Neural crest cell (in vitro differentiated cells): ENCODE data around the gene IRF3. TPM values are rescaled to one million over a fixed set of nuclear protein-coding genes. Genes with fewer than 3 reads are reported as not detected.
A peak's percentile ranks its signal among the peaks of the same experiment; 100 is the strongest.

Source experiments
- DNase-seq: peaks from one replicate; pipeline ENCODE4 v3.0.0; 2021; ENCODE audit warnings: low read depth, mixed read lengths, low spot score
- H3K27ac Mint-ChIP-seq: one replicate; pipeline ENCODE4 v1.8.0; 2021; ENCODE audit warnings: mild to moderate bottlenecking, mixed read lengths; ENCODE audit not compliant: unreplicated experiment
- H3K27me3 Mint-ChIP-seq: 2 replicates; pipeline ENCODE4 v1.8.0; 2021; ENCODE audit warnings: low read depth, mild to moderate bottlenecking, mixed read lengths
- H3K36me3 Mint-ChIP-seq: 2 replicates; pipeline ENCODE4 v1.8.0; 2021; ENCODE audit warnings: low read depth, mild to moderate bottlenecking, mixed read lengths
- H3K4me1 Mint-ChIP-seq: 2 replicates; pipeline ENCODE4 v1.8.0; 2021; ENCODE audit warnings: mixed read lengths
- H3K4me3 Mint-ChIP-seq: one replicate; pipeline ENCODE4 v1.8.0; 2021; ENCODE audit warnings: mild to moderate bottlenecking, mixed read lengths
- H3K9me3 Mint-ChIP-seq: 2 replicates; pipeline ENCODE4 v1.8.0; 2021; ENCODE audit warnings: mixed read lengths
- CTCF ChIP-seq: fragments of 200-600 bp; sonication (generic); conservative IDR thresholded peaks from 2 replicates; pipeline ENCODE4 v1.5.0; 2021; ENCODE audit warnings: antibody characterized with exemption, mild to moderate bottlenecking
- long read RNA-seq: library from polyadenylated mRNA; unstranded; transcript quantifications from one replicate; pipeline ENCODE4 v2.0.0, GENCODE V29; 2020
- total RNA-seq: library from RNA; stranded (reverse); gene quantifications from 2 replicates; pipeline ENCODE4 v1.2.1, GENCODE V29; 2021

IRF3 gene, protein sequence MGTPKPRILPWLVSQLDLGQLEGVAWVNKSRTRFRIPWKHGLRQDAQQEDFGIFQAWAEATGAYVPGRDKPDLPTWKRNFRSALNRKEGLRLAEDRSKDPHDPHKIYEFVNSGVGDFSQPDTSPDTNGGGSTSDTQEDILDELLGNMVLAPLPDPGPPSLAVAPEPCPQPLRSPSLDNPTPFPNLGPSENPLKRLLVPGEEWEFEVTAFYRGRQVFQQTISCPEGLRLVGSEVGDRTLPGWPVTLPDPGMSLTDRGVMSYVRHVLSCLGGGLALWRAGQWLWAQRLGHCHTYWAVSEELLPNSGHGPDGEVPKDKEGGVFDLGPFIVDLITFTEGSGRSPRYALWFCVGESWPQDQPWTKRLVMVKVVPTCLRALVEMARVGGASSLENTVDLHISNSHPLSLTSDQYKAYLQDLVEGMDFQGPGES
- 70.0 and 76.0 TPM in 2 replicates for total RNA-seq
- long read RNA-seq, transcript IRF3-203 (8 exons, 1,613 nt), result major isoform, 10 of 20 reads
- long read RNA-seq, partial matches to known transcripts, result 0 of 20 reads
- long read RNA-seq, other reads (novel, unspliced or antisense), result 9 of 20 reads

- H3K9me3 Mint-ChIP-seq, result no peaks in the 10 kb centered on the region
- H3K27me3 Mint-ChIP-seq, result peaks cover 10% of the 10 kb centered on the region
- DNase-seq, result peak; percentile 96
- H3K36me3 Mint-ChIP-seq, result peaks cover 5% of the 10 kb centered on the region
- peak within 1 kb of the TSS; percentile 98 for H3K4me3 Mint-ChIP-seq
- H3K4me1 Mint-ChIP-seq, result peaks cover 41% of the 10 kb centered on the region
- H3K27ac Mint-ChIP-seq, result peak within 1 kb of the TSS; percentile 97
- TF ChIP-seq CTCF, result no peak
These were observed at the start of gene IRF3, which contains the start of gene BCL2L12 for GRCh38 chr19:49665351-49666119. TSS of gene IRF3 (minus strand) at chr19:49665857. CDS start at chr19:49664838, 1,019 bp downstream. TSS of gene BCL2L12 (plus strand) at chr19:49665933. CDS start at chr19:49666693, 760 bp downstream.

GRCh38 chr19:49713236-49713845 is 47.7 kb upstream of the IRF3 start:
- no peak for DNase-seq
- peaks cover 3% of the 10 kb centered on the region for H3K9me3 Mint-ChIP-seq
- no peak overlapping the region for H3K4me3 Mint-ChIP-seq
- H3K27me3 Mint-ChIP-seq, result no peaks in the 10 kb centered on the region
- no peak overlapping the region for H3K27ac Mint-ChIP-seq
- H3K36me3 Mint-ChIP-seq, result peaks cover 18% of the 10 kb centered on the region
- H3K4me1 Mint-ChIP-seq, result peaks cover 6% of the 10 kb centered on the region
- no peak for TF ChIP-seq CTCF

DNA sequence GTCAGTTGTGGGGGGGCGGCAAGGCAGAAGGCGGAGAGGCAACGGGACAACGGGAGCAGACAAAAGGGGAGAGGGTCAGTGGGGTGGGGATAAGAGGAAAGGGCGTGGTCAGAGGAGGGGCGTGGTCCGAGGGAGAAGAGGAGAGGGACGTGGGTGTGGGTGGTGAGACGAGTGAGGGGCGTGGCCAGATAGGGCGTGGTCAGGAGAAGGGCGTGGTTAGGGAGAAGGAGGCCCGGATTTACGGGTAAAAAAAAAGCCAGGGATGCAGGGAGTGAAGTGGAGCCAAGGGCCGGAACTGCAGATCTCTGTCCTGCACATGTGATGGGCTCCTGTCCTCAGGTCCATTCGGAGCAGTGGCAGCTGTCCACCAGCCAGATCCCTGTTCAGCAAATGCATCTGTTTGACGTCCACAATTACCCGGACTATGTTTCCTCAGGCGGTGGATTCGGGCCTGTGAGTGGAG is 46.8 kb upstream of the IRF3 start:
- peaks cover 2% of the 10 kb centered on the region for H3K4me1 Mint-ChIP-seq
- H3K9me3 Mint-ChIP-seq, result peaks cover 1% of the 10 kb centered on the region
- peaks cover 18% of the 10 kb centered on the region for H3K36me3 Mint-ChIP-seq
- H3K4me3 Mint-ChIP-seq, result no peak overlapping the region
- no peaks in the 10 kb centered on the region for H3K27me3 Mint-ChIP-seq
- no peak for TF ChIP-seq CTCF
- no peak overlapping the region for H3K27ac Mint-ChIP-seq
- peak; percentile 28 for DNase-seq

DNA sequence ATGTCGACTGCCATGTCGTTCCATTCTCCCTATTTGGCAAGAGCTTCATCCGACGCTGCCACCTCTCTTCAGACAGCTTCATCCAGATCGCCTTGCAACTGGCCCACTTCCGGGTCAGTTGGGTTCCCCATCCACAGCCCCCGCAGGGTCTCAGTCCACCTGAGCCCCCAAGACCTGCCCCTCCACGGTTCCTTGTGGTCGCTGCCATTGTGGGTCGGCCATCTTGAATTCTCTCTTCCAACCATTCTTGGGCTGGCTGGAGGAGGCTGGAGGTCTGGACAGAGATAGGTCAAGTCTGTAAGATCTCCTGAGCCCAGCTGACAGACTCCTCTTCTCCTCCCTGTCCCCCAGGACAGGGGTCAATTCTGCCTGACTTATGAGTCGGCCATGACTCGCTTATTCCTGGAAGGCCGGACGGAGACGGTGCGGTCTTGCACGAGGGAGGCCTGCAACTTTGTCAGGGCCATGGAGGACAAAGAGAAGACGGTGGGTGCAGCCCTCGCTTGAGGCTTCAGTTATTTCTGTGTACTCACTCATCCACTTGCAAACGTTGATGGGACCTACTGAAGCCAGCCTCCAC is 44.8 kb upstream of the IRF3 start:
- Mint-ChIP-seq H3K9me3 (no peaks in the 10 kb centered on the region), H3K4me3 (no peak overlapping the region), H3K4me1 (no peaks in the 10 kb centered on the region), H3K27ac (no peak overlapping the region), H3K36me3 (peaks cover 18% of the 10 kb centered on the region), H3K27me3 (no peaks in the 10 kb centered on the region)
- no peak for TF ChIP-seq CTCF
- DNase-seq, result no peak

GRCh38 chr19:49705919-49706318 is 40.3 kb upstream of the IRF3 start:
- no peaks in the 10 kb centered on the region for H3K9me3 Mint-ChIP-seq
- H3K27me3 Mint-ChIP-seq, result no peaks in the 10 kb centered on the region
- H3K27ac Mint-ChIP-seq, result no peak overlapping the region
- DNase-seq, result no peak
- H3K4me3 Mint-ChIP-seq, result no peak overlapping the region
- TF ChIP-seq CTCF, result no peak
- no peaks in the 10 kb centered on the region for H3K4me1 Mint-ChIP-seq
- peaks cover 13% of the 10 kb centered on the region for H3K36me3 Mint-ChIP-seq
